ENCODE measurements around the gene HMGA1. TPM values are rescaled to one million over a fixed set of nuclear protein-coding genes. Genes with fewer than 3 reads are reported as not detected.

The HMGA1 gene
- total and polyA plus RNA-seq, 2 experiments from 2014 or later: 43.4 to 69.0 TPM

DNA sequence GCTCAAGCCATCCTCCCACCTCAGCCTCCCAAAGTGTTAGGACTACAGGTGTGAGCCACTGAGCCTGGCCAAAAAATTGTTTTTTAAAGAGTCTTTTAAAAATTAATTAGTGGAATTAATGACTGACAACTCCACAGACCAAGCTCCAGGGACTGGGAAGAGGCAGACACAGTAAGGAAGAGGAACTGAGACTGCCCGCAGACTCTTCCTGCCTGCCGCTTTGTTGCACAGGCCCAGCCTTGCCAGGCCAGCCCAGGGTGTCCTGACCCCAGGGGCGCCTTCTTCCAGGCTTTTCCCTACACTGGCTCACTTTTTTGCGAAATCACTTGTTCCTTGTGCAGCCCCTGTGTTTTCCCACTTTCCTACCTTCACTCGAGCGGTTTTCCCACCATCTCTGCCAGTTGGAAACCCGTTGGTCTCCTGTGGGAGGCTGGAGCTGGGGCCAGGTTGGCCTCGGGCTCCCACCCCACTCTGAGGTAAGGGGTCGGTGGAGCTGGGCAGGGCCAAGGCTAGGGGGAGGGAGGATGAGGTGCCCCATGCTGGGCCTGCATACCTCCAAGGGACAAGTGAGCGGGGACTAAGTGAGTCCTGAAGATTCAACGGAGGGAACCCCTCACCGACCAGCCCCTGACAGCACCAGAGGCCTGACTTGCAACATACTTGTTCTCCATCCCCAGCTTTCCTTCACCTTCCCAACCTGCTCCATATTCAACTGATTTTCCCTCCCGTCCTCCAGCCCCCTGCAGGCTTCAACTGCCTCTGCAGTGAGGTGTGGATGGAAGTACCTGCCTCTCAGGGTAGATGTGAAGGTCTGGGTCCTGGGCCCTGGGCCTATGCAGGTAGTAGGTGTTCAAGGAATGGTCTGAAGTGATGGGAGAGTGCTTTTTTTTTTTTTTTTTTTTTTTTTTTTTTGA, 35.6 kb downstream of the HMGA1 start:
- DNase-seq (ENCODE audit: low spot score): no peak
- no peak overlapping the region for H3K27ac ChIP-seq
- no peak overlapping the region for H3K4me2 ChIP-seq
- H4K20me1 ChIP-seq (ENCODE audit: insufficient read depth, poor library complexity, severe bottlenecking): no peaks in the 10 kb centered on the region
- H3K4me1 ChIP-seq (ENCODE audit: insufficient read depth): no peaks in the 10 kb centered on the region
- no peaks in the 10 kb centered on the region for H3K9me2 ChIP-seq (replicated peaks; ENCODE audit: insufficient read depth)
- WGBS (ENCODE audit: low lambda C conversion rate, missing lambda C conversion rate): 94% methylated on average over 13 of the region's 13 CpGs
- no peaks in the 10 kb centered on the region for H3K9me3 ChIP-seq (ENCODE audit: low read depth)
- H2AFZ ChIP-seq: no peak overlapping the region
- no peaks in the 10 kb centered on the region for H3K27me3 ChIP-seq
- TF ChIP-seq EZH2 (IDR thresholded peaks at IDR 0.05; ENCODE audit: borderline replicate concordance) (no peak), EZH2phosphoT487 (IDR thresholded peaks at IDR 0.05; ENCODE audit: low read depth, severe bottlenecking, unreplicated experiment) (no peak)
- TF ChIP-seq, protein P1, sequence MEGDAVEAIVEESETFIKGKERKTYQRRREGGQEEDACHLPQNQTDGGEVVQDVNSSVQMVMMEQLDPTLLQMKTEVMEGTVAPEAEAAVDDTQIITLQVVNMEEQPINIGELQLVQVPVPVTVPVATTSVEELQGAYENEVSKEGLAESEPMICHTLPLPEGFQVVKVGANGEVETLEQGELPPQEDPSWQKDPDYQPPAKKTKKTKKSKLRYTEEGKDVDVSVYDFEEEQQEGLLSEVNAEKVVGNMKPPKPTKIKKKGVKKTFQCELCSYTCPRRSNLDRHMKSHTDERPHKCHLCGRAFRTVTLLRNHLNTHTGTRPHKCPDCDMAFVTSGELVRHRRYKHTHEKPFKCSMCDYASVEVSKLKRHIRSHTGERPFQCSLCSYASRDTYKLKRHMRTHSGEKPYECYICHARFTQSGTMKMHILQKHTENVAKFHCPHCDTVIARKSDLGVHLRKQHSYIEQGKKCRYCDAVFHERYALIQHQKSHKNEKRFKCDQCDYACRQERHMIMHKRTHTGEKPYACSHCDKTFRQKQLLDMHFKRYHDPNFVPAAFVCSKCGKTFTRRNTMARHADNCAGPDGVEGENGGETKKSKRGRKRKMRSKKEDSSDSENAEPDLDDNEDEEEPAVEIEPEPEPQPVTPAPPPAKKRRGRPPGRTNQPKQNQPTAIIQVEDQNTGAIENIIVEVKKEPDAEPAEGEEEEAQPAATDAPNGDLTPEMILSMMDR (IDR thresholded peaks at IDR 0.05; ENCODE audit: poor library complexity): no peak
- no peaks in the 10 kb centered on the region for H3K79me2 ChIP-seq
- no peaks in the 10 kb centered on the region for H3K36me3 ChIP-seq (replicated peaks; ENCODE audit: insufficient read depth, low read depth)
- H3K4me3 ChIP-seq: no peak overlapping the region

GRCh38 chr6:34273242-34273805, 36.7 kb downstream of the HMGA1 start:
- H3K4me2 ChIP-seq: no peak overlapping the region
- no peaks in the 10 kb centered on the region for H3K9me2 ChIP-seq (replicated peaks; ENCODE audit: insufficient read depth)
- no peak overlapping the region for H3K27ac ChIP-seq
- no peak for TF ChIP-seq EZH2phosphoT487 (IDR thresholded peaks at IDR 0.05; ENCODE audit: low read depth, severe bottlenecking, unreplicated experiment)
- no peak for TF ChIP-seq EZH2 (IDR thresholded peaks at IDR 0.05; ENCODE audit: borderline replicate concordance)
- TF ChIP-seq, protein P1 (IDR thresholded peaks at IDR 0.05; ENCODE audit: poor library complexity): no peak
- H4K20me1 ChIP-seq (ENCODE audit: insufficient read depth, poor library complexity, severe bottlenecking): no peaks in the 10 kb centered on the region
- H3K4me3 ChIP-seq: no peak overlapping the region
- 66% methylated on average over 3 of the region's 3 CpGs for WGBS (ENCODE audit: low lambda C conversion rate, missing lambda C conversion rate)
- no peaks in the 10 kb centered on the region for H3K27me3 ChIP-seq
- DNase-seq (ENCODE audit: low spot score): no peak
- H2AFZ ChIP-seq: no peak overlapping the region
- H3K9me3 ChIP-seq (ENCODE audit: low read depth): no peaks in the 10 kb centered on the region
- no peaks in the 10 kb centered on the region for H3K79me2 ChIP-seq
- H3K4me1 ChIP-seq (ENCODE audit: insufficient read depth): no peaks in the 10 kb centered on the region
- no peaks in the 10 kb centered on the region for H3K36me3 ChIP-seq (replicated peaks; ENCODE audit: insufficient read depth, low read depth)

GRCh38 chr6:34274129-34274528, 37.5 kb downstream of the HMGA1 start:
- Histone ChIP-seq H3K4me1 (ENCODE audit: insufficient read depth) (no peaks in the 10 kb centered on the region), H3K79me2 (no peaks in the 10 kb centered on the region), H3K4me2 (no peak overlapping the region), H3K36me3 (replicated peaks; ENCODE audit: insufficient read depth, low read depth) (no peaks in the 10 kb centered on the region), H3K27ac (no peak overlapping the region), H3K4me3 (no peak overlapping the region), H3K9me3 (ENCODE audit: low read depth) (no peaks in the 10 kb centered on the region), H2AFZ (no peak overlapping the region), H3K27me3 (no peaks in the 10 kb centered on the region), H4K20me1 (ENCODE audit: insufficient read depth, poor library complexity, severe bottlenecking) (no peaks in the 10 kb centered on the region), H3K9me2 (replicated peaks; ENCODE audit: insufficient read depth) (no peaks in the 10 kb centered on the region)
- no peak for DNase-seq (ENCODE audit: low spot score)
- TF ChIP-seq, protein P1 (IDR thresholded peaks at IDR 0.05; ENCODE audit: poor library complexity): no peak
- TF ChIP-seq EZH2 (IDR thresholded peaks at IDR 0.05; ENCODE audit: borderline replicate concordance): no peak
- no peak for TF ChIP-seq EZH2phosphoT487 (IDR thresholded peaks at IDR 0.05; ENCODE audit: low read depth, severe bottlenecking, unreplicated experiment)
- 100% methylated on average over 1 of the region's 1 CpG for WGBS (ENCODE audit: low lambda C conversion rate, missing lambda C conversion rate)

All from hepatocyte (in vitro differentiated cells).